Endothelial cell of umbilical vein (primary cell): ENCODE data around the gene NEDD4L. TPM values are rescaled to one million over a fixed set of nuclear protein-coding genes. Genes with fewer than 3 reads are reported as not detected.

Experiments used
- BruUV-seq: library from RNA; stranded (reverse); fragments of 400-500 nt; replicated peaks from 2 replicates; lab custom pipeline; 2021; lab: Mats Ljungman, UMichigan
- CTCF ChIA-PET: fragments of 300-600, 350-600 bp; sonication (Branson Sonifier 250); formaldehyde crosslinking; loops from one replicate; lab custom pipeline; 2021; ENCODE audit warnings: antibody characterized with exemption, inconsistent platforms; lab: Charles Lee
- POLR2A ChIA-PET: fragments of 300-600, 350-600 bp; sonication (Branson Sonifier 250); formaldehyde crosslinking; loops from one replicate; lab custom pipeline; 2021; ENCODE audit warnings: antibody characterized with exemption, inconsistent platforms; lab: Charles Lee
- DNase-seq: peaks from one replicate; pipeline ENCODE4 v3.0.0-alpha.2; 2011; ENCODE audit warnings: low read depth, low spot score
- FAIRE-seq: peaks from 2 replicates; lab custom pipeline; 2011; peaks lifted over from hg19 to GRCh38; lab: Jason Lieb, UNC
- H2AFZ ChIP-seq: 2 replicates; pipeline ENCODE4 v1.6.0; 2012; ENCODE audit warnings: low read depth, low read length, control low read depth, inconsistent platforms
- H3K27ac ChIP-seq: 2 replicates; pipeline ENCODE4 v1.5.1; 2011; ENCODE audit warnings: low read depth, mild to moderate bottlenecking, control low read depth, low read length, moderate library complexity; ENCODE audit not compliant: insufficient read depth
- H3K27me3 ChIP-seq, 2 experiments: 2 replicates each; pipeline versions ENCODE4 v1.6.0 to v1.6.1; 2011; ENCODE audit warnings: low read length in 2 of 2, mixed read lengths in 1 of 2; ENCODE audit not compliant: control insufficient read depth in 2 of 2, insufficient read depth in 2 of 2
- H3K36me3 ChIP-seq, 2 experiments: 2 replicates in 1 of 2; 3 replicates in 1 of 2; pipeline ENCODE4 v1.5.1; 2011; ENCODE audit warnings: low read length in 2 of 2, mild to moderate bottlenecking in 1 of 2, moderate library complexity in 1 of 2; ENCODE audit not compliant: control insufficient read depth in 2 of 2, insufficient read depth in 2 of 2; ENCODE audit errors: extremely low read depth in 1 of 2
- H3K4me1 ChIP-seq: 3 replicates; pipeline ENCODE4 v1.5.1; 2011; ENCODE audit warnings: mild to moderate bottlenecking, low read length; ENCODE audit not compliant: control insufficient read depth, insufficient read depth; ENCODE audit errors: extremely low read depth
- H3K4me2 ChIP-seq: 2 replicates; pipeline ENCODE4 v1.6.1; 2011; ENCODE audit warnings: low read length, control low read depth, mixed read lengths; ENCODE audit not compliant: insufficient read depth
- H3K4me3 ChIP-seq, 3 experiments: fragments of 200-600 bp in 1 of 3; sonication (generic), shearing (Covaris generic) in 1 of 3; replicated peaks in 1 of 3; 2 replicates each; pipeline ENCODE4 v1.5.1; 2011 to 2016; ENCODE audit warnings: control low read depth in 3 of 3, low read length in 3 of 3, mild to moderate bottlenecking in 2 of 3, inconsistent platforms in 1 of 3, low read depth in 1 of 3, moderate library complexity in 1 of 3; ENCODE audit not compliant: insufficient read depth in 1 of 3
- H3K79me2 ChIP-seq: 2 replicates; pipeline ENCODE4 v1.6.0; 2012; ENCODE audit warnings: low read length, inconsistent platforms; ENCODE audit not compliant: control insufficient read depth, insufficient read depth
- H3K9ac ChIP-seq: replicated peaks from 2 replicates; pipeline ENCODE3; 2011; ENCODE audit warnings: low read length, control low read depth; ENCODE audit not compliant: insufficient read depth; ENCODE audit errors: extremely low read depth
- H3K9me1 ChIP-seq: replicated peaks from 3 replicates; pipeline ENCODE4 v1.6.0; 2011; ENCODE audit warnings: mild to moderate bottlenecking, low read length; ENCODE audit not compliant: control insufficient read depth, insufficient read depth; ENCODE audit errors: extremely low read depth
- H3K9me3 ChIP-seq: replicated peaks from 2 replicates; pipeline ENCODE4 v1.5.1; 2012; ENCODE audit warnings: low read length, inconsistent platforms; ENCODE audit not compliant: control insufficient read depth, insufficient read depth
- H4K20me1 ChIP-seq: replicated peaks from 2 replicates; pipeline ENCODE3; 2011; ENCODE audit warnings: mild to moderate bottlenecking, low read length; ENCODE audit not compliant: control insufficient read depth, insufficient read depth; ENCODE audit errors: extremely low read depth
- CTCF ChIP-seq, 2 donors: IDR thresholded peaks; 1 replicate in 1 of 2; 2 replicates in 1 of 2; pipeline ENCODE4 v1.5.1; 2011; ENCODE audit warnings: low read length in 2 of 2, mild to moderate bottlenecking in 2 of 2, moderate library complexity in 2 of 2, control low read depth in 1 of 2, inconsistent platforms in 1 of 2, low read depth in 1 of 2; ENCODE audit not compliant: insufficient read depth in 1 of 2; ENCODE audit errors: extremely low read depth in 1 of 2
- EZH2 ChIP-seq: IDR thresholded peaks from 2 replicates; pipeline ENCODE4 v1.6.1; 2012; ENCODE audit warnings: borderline replicate concordance, low read depth, mild to moderate bottlenecking, moderate library complexity, low read length, inconsistent platforms; ENCODE audit not compliant: severe bottlenecking
- FOS ChIP-seq: IDR thresholded peaks from 2 replicates; pipeline ENCODE4 v1.6.1; 2011; ENCODE audit warnings: mild to moderate bottlenecking, low read length, moderate library complexity, borderline replicate concordance; ENCODE audit not compliant: insufficient read depth
- GATA2 ChIP-seq: IDR thresholded peaks from 2 replicates; pipeline ENCODE4 v1.7.0; 2011; ENCODE audit warnings: low read depth, mild to moderate bottlenecking, moderate library complexity, mixed read lengths, low read length; ENCODE audit not compliant: insufficient read length, insufficient read depth
- JUN ChIP-seq: IDR thresholded peaks from 2 replicates; pipeline ENCODE4 v1.6.1; 2011; ENCODE audit warnings: borderline replicate concordance, low read depth; ENCODE audit not compliant: insufficient read length, insufficient read depth
- MAX ChIP-seq: IDR thresholded peaks from 2 replicates; pipeline ENCODE4 v1.6.1; 2011; ENCODE audit not compliant: insufficient read depth, insufficient read length
- MYC ChIP-seq: IDR thresholded peaks from one replicate; pipeline ENCODE4 v1.6.1; 2011; ENCODE audit warnings: mild to moderate bottlenecking, low read depth, low read length
- POLR2A ChIP-seq: IDR thresholded peaks from 2 replicates; pipeline ENCODE4 v1.6.1; 2012; ENCODE audit warnings: low read depth, mild to moderate bottlenecking, control low read depth, low read length
- POLR2AphosphoS5 ChIP-seq: IDR thresholded peaks from 2 replicates; pipeline ENCODE4 v1.6.1; 2012; ENCODE audit warnings: low read depth, mild to moderate bottlenecking, control low read depth, low read length, moderate library complexity; ENCODE audit not compliant: insufficient read depth
- dilution Hi-C: fragments of 300-500 bp; cut with MboI; formaldehyde crosslinking; loops from one replicate; pipeline ENCODE4 v1.15.0; 2019; ENCODE audit warnings: low sequenced_read_pairs; ENCODE audit not compliant: extremely low pct_ligation_motif_present
- intact Hi-C: fragments of 100-400 bp; cut with micrococcal nuclease; formaldehyde crosslinking; loops from one replicate; pipeline ENCODE4 v1.10.0; 2022
- polyA plus RNA-seq, 4 experiments: library from polyadenylated mRNA; depleted of rRNA in 3 of 4; stranded (reverse) in 3 of 4; unstranded in 1 of 4; fragments of >200 nt; gene quantifications; 2 replicates each; pipeline versions ENCODE4 v1.2.1 to v1.2.3, GENCODE V29; 2011 to 2012; ENCODE audit warnings: missing spikeins in 1 of 4
- total RNA-seq: library from RNA; stranded (reverse); gene quantifications from 2 replicates; pipeline ENCODE4 v1.2.3, GENCODE V29; 2021

The NEDD4L gene
- total and polyA plus RNA-seq, 2 donors (not counting 3 experiments of a cell fraction or from before 2014, with no cell fraction given): 20.5 to 78.9 TPM

- POLR2A ChIA-PET: no interaction called here
- Histone ChIP-seq H3K27me3 (no peaks in the 10 kb centered on the region), H3K36me3 (no peaks in the 10 kb centered on the region), H4K20me1 (no peaks in the 10 kb centered on the region), H3K9me1 (no peaks in the 10 kb centered on the region), H3K9me3 (no peaks in the 10 kb centered on the region), H3K4me3 (no peak overlapping the region), H3K9ac (peak overlapping the region; percentile 75), H3K4me2 (no peak overlapping the region), H2AFZ (no peak overlapping the region), H3K4me1 (peaks cover 44% of the 10 kb centered on the region), H3K79me2 (no peaks in the 10 kb centered on the region), H3K27ac (peak overlapping the region; percentile 99)
- DNase-seq: no peak
- no TSS peak for BruUV-seq
- CTCF ChIA-PET: no interaction called here
- dilution Hi-C loops: no loop called here
- TF ChIP-seq EZH2 (no peak), FOS (no peak), JUN (no peak), GATA2 (no peak), MAX (no peak), POLR2A (no peak), POLR2AphosphoS5 (no peak), CTCF (IDR thresholded peaks at IDR 0.05; ENCODE audit: extremely low read depth in 1 of 2, insufficient read depth in 1 of 2, low read depth in 1 of 2, low read length in 2 of 2) (no peak), MYC (no peak)
- FAIRE-seq: no peak
- intact Hi-C loops: loop anchor here (2.0 kb wide), 1 partner anchor 104 kb away; no protein-coding TSS in a partner anchor
Measured at GRCh38 chr18:58291131-58291530, 247.1 kb downstream of the NEDD4L start.
